HG03060 (cell line): ENCODE results near the gene HTR3E.
"Not testable (repeated sequence)": the region's sequence is repeated elsewhere in the genome, so short reads cannot be mapped to it uniquely, and the experiment has no call there.

Experiments
- ATAC-seq: cut with Tn5 transposase; IDR thresholded peaks from one replicate; pipeline ENCODE4 v1.9.1; 2021; ENCODE audit warnings: low read depth, moderate number of reproducible peaks; ENCODE audit not compliant: unreplicated experiment

HTR3E gene

GRCh38 chr3:184149770-184150169 lies 52.9 kb downstream of the HTR3E start:
- not testable (repeated sequence) for ATAC-seq

GRCh38 chr3:184154885-184155643 lies 58.2 kb downstream of the HTR3E start, which contains the start of gene DVL3:
DVL3 (plus strand) TSS chr3:184155377; CDS start chr3:184155636, 259 bp downstream.
- no peak for ATAC-seq

- ATAC-seq = no peak
Measured at GRCh38 chr3:184155644-184156521, 59.0 kb downstream of the HTR3E start.

- ATAC-seq = no peak
Measured at GRCh38 chr3:184156522-184156955, 59.7 kb downstream of the HTR3E start.
